SK-N-SH (cell line): ENCODE measurements around the gene KRT73. TPM values are rescaled to one million over a fixed set of nuclear protein-coding genes. Genes with fewer than 3 reads are reported as not detected.

Experiments used
- CTCF ChIA-PET: fragments of 300-600, 350-600 bp; formaldehyde crosslinking; extraction: SDS; loops from one replicate; lab custom pipeline; 2021; lab: Yijun Ruan, JAX
- POLR2A ChIA-PET: fragments of 350-600 bp; sonication (Branson Sonifier 250); formaldehyde crosslinking; extraction: SDS; loops from one replicate; lab custom pipeline; 2020; ENCODE audit warnings: antibody characterized with exemption, inconsistent platforms; lab: Yijun Ruan, JAX
- DNase-seq: peaks from one replicate; pipeline ENCODE4 v3.0.0; 2012
- H2AFZ ChIP-seq: fragments of 200-600 bp; sonication (generic); 2 replicates; pipeline ENCODE4 v1.8.1; 2016; ENCODE audit warnings: antibody characterized with exemption, mild to moderate bottlenecking, low read depth
- H3F3A ChIP-seq: fragments of 200-600 bp; sonication (generic); replicated peaks from 2 replicates; pipeline ENCODE3; 2016; ENCODE audit warnings: antibody characterized with exemption, mild to moderate bottlenecking; ENCODE audit not compliant: insufficient read depth
- H3K27ac ChIP-seq, 2 experiments: fragments of 200-500 bp in 1 of 2; fragments of 200-600 bp in 1 of 2; sonication (Bioruptor generic) in 1 of 2; sonication (generic), shearing (Covaris generic) in 1 of 2; 2 replicates each; pipeline versions ENCODE4 v1.5.1 to v1.6.1; 2014 to 2016; ENCODE audit warnings: low read depth in 2 of 2, inconsistent platforms in 1 of 2, low read length in 1 of 2, mild to moderate bottlenecking in 1 of 2, mixed read lengths in 1 of 2
- H3K27me3 ChIP-seq: fragments of 200-600 bp; sonication (generic), shearing (Covaris generic); 2 replicates; pipeline ENCODE4 v1.6.1; 2016; ENCODE audit warnings: mixed run types; ENCODE audit not compliant: insufficient read depth
- H3K36me3 ChIP-seq, 2 experiments: fragments of 200-500 bp in 1 of 2; fragments of 200-600 bp in 1 of 2; sonication (Bioruptor generic) in 1 of 2; sonication (generic) in 1 of 2; replicated peaks in 1 of 2; 2 replicates each; pipeline versions ENCODE3 to v1.5.1; 2014 to 2016; ENCODE audit warnings: low read length in 1 of 2, mild to moderate bottlenecking in 1 of 2; ENCODE audit not compliant: insufficient read depth in 2 of 2, control insufficient read depth in 1 of 2
- H3K4me1 ChIP-seq, 2 experiments: fragments of 200-500 bp in 1 of 2; fragments of 200-600 bp in 1 of 2; sonication (Bioruptor generic) in 1 of 2; sonication (generic), shearing (Covaris generic) in 1 of 2; 2 replicates each; pipeline versions ENCODE4 v1.5.1 to v1.6.1; 2014 to 2016; ENCODE audit warnings: low read depth in 1 of 2, low read length in 1 of 2, mixed run types in 1 of 2; ENCODE audit not compliant: insufficient read depth in 2 of 2, control insufficient read depth in 1 of 2
- H3K4me2 ChIP-seq: fragments of 200-600 bp; sonication (generic), shearing (Covaris generic); 2 replicates; pipeline ENCODE4 v1.6.1; 2017; ENCODE audit warnings: mixed run types
- H3K4me3 ChIP-seq, 2 experiments: fragments of 200-500 bp in 1 of 2; fragments of 200-600 bp in 1 of 2; sonication (Bioruptor generic) in 1 of 2; sonication (generic), shearing (Covaris generic) in 1 of 2; 2 replicates each; pipeline versions ENCODE4 v1.5.1 to v1.8.1; 2014 to 2016; ENCODE audit warnings: low read depth in 2 of 2, inconsistent platforms in 1 of 2, low read length in 1 of 2, mild to moderate bottlenecking in 1 of 2, mixed read lengths in 1 of 2, moderate library complexity in 1 of 2
- H3K79me2 ChIP-seq: fragments of 200-600 bp; sonication (generic); 2 replicates; pipeline ENCODE4 v1.8.1; 2017; ENCODE audit warnings: mild to moderate bottlenecking; ENCODE audit not compliant: insufficient read depth
- H3K9ac ChIP-seq: fragments of 200-600 bp; sonication (generic); 2 replicates; pipeline ENCODE4 v1.6.1; 2017; ENCODE audit warnings: mixed run types
- H3K9me2 ChIP-seq: fragments of 200-600 bp; sonication (generic); 2 replicates; pipeline ENCODE4 v1.6.1; 2017; ENCODE audit warnings: mixed run types
- H3K9me3 ChIP-seq: fragments of 200-600 bp; sonication (generic); 2 replicates; pipeline ENCODE4 v1.6.1; 2017; ENCODE audit warnings: mixed run types, mild to moderate bottlenecking, moderate library complexity
- H4K20me1 ChIP-seq: fragments of 200-600 bp; sonication (generic); 2 replicates; pipeline ENCODE4 v1.6.1; 2017; ENCODE audit warnings: mild to moderate bottlenecking, mixed run types; ENCODE audit not compliant: insufficient read depth
- CHD2 ChIP-seq: fragments of 150-350 bp; IDR thresholded peaks from 2 replicates; pipeline ENCODE4 v1.6.1; 2018; ENCODE audit warnings: low read length; ENCODE audit not compliant: partially characterized antibody
- ELF1 ChIP-seq: IDR thresholded peaks from 2 replicates; pipeline ENCODE4 v1.4.0; 2012
- EP300 ChIP-seq, 2 experiments: IDR thresholded peaks; 2 replicates each; pipeline versions ENCODE4 v1.4.0 to v1.6.1; 2012; ENCODE audit warnings: borderline replicate concordance in 1 of 2, low read depth in 1 of 2, low read length in 1 of 2
- EZH2phosphoT487 ChIP-seq: fragments of 200-600 bp; sonication (generic); IDR thresholded peaks from 2 replicates; pipeline ENCODE4 v1.6.1; 2017; ENCODE audit warnings: low read depth, mixed run types, mild to moderate bottlenecking, antibody characterized with exemption, moderate library complexity, borderline replicate concordance
- FOXM1 ChIP-seq: IDR thresholded peaks from 2 replicates; pipeline ENCODE4 v1.4.0; 2012; ENCODE audit warnings: low read depth, mild to moderate bottlenecking
- GABPA ChIP-seq: IDR thresholded peaks from 2 replicates; pipeline ENCODE4 v1.4.0; 2012; ENCODE audit warnings: low read depth, mild to moderate bottlenecking
- GATA2 ChIP-seq: sonication (generic); formaldehyde crosslinking; IDR thresholded peaks from 2 replicates; pipeline ENCODE4 v1.5.0; 2020; ENCODE audit warnings: mild to moderate bottlenecking, missing genetic modification reagents
- JUND ChIP-seq: IDR thresholded peaks from 2 replicates; pipeline ENCODE4 v1.4.0; 2012
- MXI1 ChIP-seq: IDR thresholded peaks from 2 replicates; pipeline ENCODE4 v1.6.1; 2012; ENCODE audit warnings: mild to moderate bottlenecking, low read depth, low read length, improper control_type of control experiment
- NFIC ChIP-seq: IDR thresholded peaks from 2 replicates; pipeline ENCODE4 v1.4.0; 2012; ENCODE audit warnings: borderline replicate concordance
- POLR2AphosphoS5 ChIP-seq: IDR thresholded peaks from 2 replicates; pipeline ENCODE4 v1.6.1; 2012; ENCODE audit warnings: low read depth, low read length
- REST ChIP-seq: IDR thresholded peaks from 2 replicates; pipeline ENCODE4 v1.6.1; 2012; ENCODE audit warnings: mild to moderate bottlenecking, low read depth, low read length, moderate library complexity
- RXRA ChIP-seq: IDR thresholded peaks from 2 replicates; pipeline ENCODE4 v1.4.0; 2012; ENCODE audit warnings: low read depth, mild to moderate bottlenecking, borderline replicate concordance
- SIN3A ChIP-seq: IDR thresholded peaks from 2 replicates; pipeline ENCODE4 v1.6.1; 2012; ENCODE audit warnings: low read depth, mild to moderate bottlenecking, low read length, moderate library complexity, borderline replicate concordance
- SMC3 ChIP-seq: IDR thresholded peaks from 2 replicates; pipeline ENCODE4 v1.6.1; 2012; ENCODE audit warnings: low read depth, low read length, improper control_type of control experiment
- TCF12 ChIP-seq: IDR thresholded peaks from 2 replicates; pipeline ENCODE4 v1.4.0; 2012
- WGBS: methylation state at CpG from one replicate; pipeline ENCODE4 v1.1.6; 2017; ENCODE audit warnings: low lambda C conversion rate; 5-methylcytosine and 5-hydroxymethylcytosine counted together
- polyA plus RNA-seq, 3 experiments: library from polyadenylated mRNA; depleted of rRNA; stranded (reverse); fragments of >200 nt; gene quantifications; 2 replicates each; pipeline ENCODE4 v1.2.3, GENCODE V29; 2012
- TF ChIP-seq, protein P1 (sequence below): fragments of 200-600 bp; sonication (generic); IDR thresholded peaks from 2 replicates; pipeline ENCODE4 v1.6.1; 2017; ENCODE audit warnings: antibody characterized with exemption, mild to moderate bottlenecking, moderate library complexity
- TF ChIP-seq, protein P2 (sequence below): fragments of 150-350 bp; IDR thresholded peaks from 2 replicates; pipeline ENCODE4 v1.6.1; 2017; ENCODE audit warnings: antibody characterized with exemption, low read length, low read depth, borderline replicate concordance

Gene KRT73
- polyA plus RNA-seq, 1 of the 3 experiments (the other 2 are of a cell fraction): not detected

DNA sequence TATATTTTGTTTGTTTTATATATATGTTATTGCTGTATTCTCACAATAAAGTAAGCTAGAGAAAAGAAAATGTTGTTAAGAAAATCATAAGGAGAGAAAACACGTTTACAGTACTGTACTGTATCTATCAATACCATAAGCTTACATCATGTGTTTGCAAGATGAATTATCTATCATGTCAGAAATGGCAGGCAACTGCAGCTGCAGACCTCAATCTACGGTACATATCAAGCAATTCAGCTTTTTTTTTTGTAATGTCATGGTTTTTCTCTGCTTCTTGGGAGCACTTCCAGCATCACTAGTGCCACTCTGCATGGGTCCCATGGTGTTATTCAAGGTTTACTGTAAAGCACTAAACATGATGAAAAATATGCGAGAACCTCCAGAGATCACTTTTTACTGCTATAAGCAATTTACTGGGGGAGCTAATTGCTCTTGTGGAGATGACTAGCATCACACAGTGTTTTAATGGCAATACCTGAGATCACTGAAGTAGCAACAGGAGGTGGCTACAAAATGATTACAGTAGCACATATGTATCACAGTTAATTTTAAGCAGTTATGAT lies 42.7 kb upstream of the KRT73 start:
- no peaks in the 10 kb centered on the region for H3F3A ChIP-seq
- POLR2A ChIA-PET: no interaction called here
- no peak overlapping the region for H3K4me3 ChIP-seq
- no peaks in the 10 kb centered on the region for H3K36me3 ChIP-seq
- CTCF ChIA-PET: interaction anchor here (1.2 kb wide), 1 partner anchor 18 kb away, joined by 3 read pairs; no protein-coding TSS in a partner anchor
- no peak for TF ChIP-seq RXRA
- no peak overlapping the region for H3K4me2 ChIP-seq
- H3K4me1 ChIP-seq: no peaks in the 10 kb centered on the region
- no peak overlapping the region for H3K27ac ChIP-seq
- no peak overlapping the region for H3K9ac ChIP-seq
- peaks cover 37% of the 10 kb centered on the region; the same call in 1 of the 2 replicates for H3K27me3 ChIP-seq
- no peaks in the 10 kb centered on the region for H4K20me1 ChIP-seq
- no peaks in the 10 kb centered on the region for H3K9me3 ChIP-seq
- H3K9me2 ChIP-seq: no peaks in the 10 kb centered on the region
- 28% methylated on average over 3 of the region's 3 CpGs for WGBS
- H3K79me2 ChIP-seq: no peaks in the 10 kb centered on the region
- no peak overlapping the region for H2AFZ ChIP-seq
- DNase-seq: no peak

DNA sequence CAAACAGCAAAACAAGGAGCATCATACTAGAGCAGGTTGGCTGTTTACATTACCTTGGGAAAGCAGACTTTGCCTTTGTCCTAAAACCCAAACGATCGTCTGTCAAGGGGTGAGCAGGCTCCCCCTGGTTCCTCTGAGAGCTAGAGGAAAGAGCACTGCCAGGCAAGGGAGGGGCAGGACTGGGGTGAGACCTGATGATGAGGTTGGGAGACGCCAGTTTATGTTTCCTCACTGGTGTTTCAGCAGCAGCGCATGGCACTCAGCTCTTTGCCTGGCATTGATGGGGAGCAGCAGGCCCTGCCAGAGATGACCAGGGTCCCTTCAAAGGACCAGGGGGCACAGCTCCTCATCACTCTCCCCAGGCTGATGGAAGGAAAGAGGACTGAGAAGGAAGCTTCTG lies 41.6 kb upstream of the KRT73 start:
- H3K9me2 ChIP-seq: no peaks in the 10 kb centered on the region
- H3K36me3 ChIP-seq: no peaks in the 10 kb centered on the region
- no peaks in the 10 kb centered on the region for H3K4me1 ChIP-seq
- H2AFZ ChIP-seq: no peak overlapping the region
- TF ChIP-seq GATA2: no peak
- no peak for TF ChIP-seq TCF12
- no peak for TF ChIP-seq NFIC
- no peak for TF ChIP-seq FOXM1
- TF ChIP-seq EP300 (IDR thresholded peaks at IDR 0.05; ENCODE audit: borderline replicate concordance in 1 of 2, low read depth in 1 of 2, low read length in 1 of 2): no peak
- no peak for TF ChIP-seq SMC3
- no peak overlapping the region for H3K4me2 ChIP-seq
- H3F3A ChIP-seq: no peaks in the 10 kb centered on the region
- H3K27ac ChIP-seq: no peak overlapping the region
- WGBS: 26% methylated on average over 4 of the region's 4 CpGs
- H3K9me3 ChIP-seq: no peaks in the 10 kb centered on the region
- H3K4me3 ChIP-seq: no peak overlapping the region
- no peaks in the 10 kb centered on the region for H3K79me2 ChIP-seq
- H3K9ac ChIP-seq: no peak overlapping the region
- CTCF ChIA-PET: no interaction called here
- H4K20me1 ChIP-seq: no peaks in the 10 kb centered on the region
- peaks cover 31% of the 10 kb centered on the region for H3K27me3 ChIP-seq
- POLR2A ChIA-PET: no interaction called here
- DNase-seq: no peak

- WGBS: 22% methylated on average over 7 of the region's 7 CpGs
- Histone ChIP-seq H3K9me2 (no peaks in the 10 kb centered on the region), H3K4me1 (no peaks in the 10 kb centered on the region), H3K79me2 (no peaks in the 10 kb centered on the region), H3F3A (no peaks in the 10 kb centered on the region), H4K20me1 (no peaks in the 10 kb centered on the region), H2AFZ (no peak overlapping the region), H3K4me3 (no peak overlapping the region), H3K27ac (no peak overlapping the region), H3K4me2 (no peak overlapping the region), H3K9ac (no peak overlapping the region), H3K9me3 (no peaks in the 10 kb centered on the region), H3K27me3 (peaks cover 31% of the 10 kb centered on the region), H3K36me3 (no peaks in the 10 kb centered on the region)
- ChIA-PET CTCF (no interaction called here), POLR2A (no interaction called here)
- DNase-seq: no peak
- TF ChIP-seq ELF1 (no peak), CHD2 (no peak), REST (no peak), GABPA (no peak), TCF12 (no peak), SIN3A (no peak), JUND (no peak), MXI1 (no peak), GATA2 (no peak), EZH2phosphoT487 (no peak), FOXM1 (no peak), POLR2AphosphoS5 (no peak)
- TF ChIP-seq, protein P1, sequence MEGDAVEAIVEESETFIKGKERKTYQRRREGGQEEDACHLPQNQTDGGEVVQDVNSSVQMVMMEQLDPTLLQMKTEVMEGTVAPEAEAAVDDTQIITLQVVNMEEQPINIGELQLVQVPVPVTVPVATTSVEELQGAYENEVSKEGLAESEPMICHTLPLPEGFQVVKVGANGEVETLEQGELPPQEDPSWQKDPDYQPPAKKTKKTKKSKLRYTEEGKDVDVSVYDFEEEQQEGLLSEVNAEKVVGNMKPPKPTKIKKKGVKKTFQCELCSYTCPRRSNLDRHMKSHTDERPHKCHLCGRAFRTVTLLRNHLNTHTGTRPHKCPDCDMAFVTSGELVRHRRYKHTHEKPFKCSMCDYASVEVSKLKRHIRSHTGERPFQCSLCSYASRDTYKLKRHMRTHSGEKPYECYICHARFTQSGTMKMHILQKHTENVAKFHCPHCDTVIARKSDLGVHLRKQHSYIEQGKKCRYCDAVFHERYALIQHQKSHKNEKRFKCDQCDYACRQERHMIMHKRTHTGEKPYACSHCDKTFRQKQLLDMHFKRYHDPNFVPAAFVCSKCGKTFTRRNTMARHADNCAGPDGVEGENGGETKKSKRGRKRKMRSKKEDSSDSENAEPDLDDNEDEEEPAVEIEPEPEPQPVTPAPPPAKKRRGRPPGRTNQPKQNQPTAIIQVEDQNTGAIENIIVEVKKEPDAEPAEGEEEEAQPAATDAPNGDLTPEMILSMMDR: no peak
- TF ChIP-seq, protein P2, sequence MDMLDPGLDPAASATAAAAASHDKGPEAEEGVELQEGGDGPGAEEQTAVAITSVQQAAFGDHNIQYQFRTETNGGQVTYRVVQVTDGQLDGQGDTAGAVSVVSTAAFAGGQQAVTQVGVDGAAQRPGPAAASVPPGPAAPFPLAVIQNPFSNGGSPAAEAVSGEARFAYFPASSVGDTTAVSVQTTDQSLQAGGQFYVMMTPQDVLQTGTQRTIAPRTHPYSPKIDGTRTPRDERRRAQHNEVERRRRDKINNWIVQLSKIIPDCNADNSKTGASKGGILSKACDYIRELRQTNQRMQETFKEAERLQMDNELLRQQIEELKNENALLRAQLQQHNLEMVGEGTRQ: no peak
Measured at GRCh38 chr12:52659395-52659794, 41.0 kb upstream of the KRT73 start.
